GM19468 (cell line): ENCODE data around the gene WDR37.
"Not testable (repeated sequence)": the region's sequence is repeated elsewhere in the genome, so short reads cannot be mapped to it uniquely, and the experiment has no call there.

Experiments used
- ATAC-seq: cut with Tn5 transposase; IDR thresholded peaks from one replicate; pipeline ENCODE4 v1.9.1; 2021; ENCODE audit warnings: mild to moderate bottlenecking, moderate library complexity, moderate number of reproducible peaks; ENCODE audit not compliant: unreplicated experiment; ENCODE audit errors: extremely low read depth

The WDR37 gene

DNA sequence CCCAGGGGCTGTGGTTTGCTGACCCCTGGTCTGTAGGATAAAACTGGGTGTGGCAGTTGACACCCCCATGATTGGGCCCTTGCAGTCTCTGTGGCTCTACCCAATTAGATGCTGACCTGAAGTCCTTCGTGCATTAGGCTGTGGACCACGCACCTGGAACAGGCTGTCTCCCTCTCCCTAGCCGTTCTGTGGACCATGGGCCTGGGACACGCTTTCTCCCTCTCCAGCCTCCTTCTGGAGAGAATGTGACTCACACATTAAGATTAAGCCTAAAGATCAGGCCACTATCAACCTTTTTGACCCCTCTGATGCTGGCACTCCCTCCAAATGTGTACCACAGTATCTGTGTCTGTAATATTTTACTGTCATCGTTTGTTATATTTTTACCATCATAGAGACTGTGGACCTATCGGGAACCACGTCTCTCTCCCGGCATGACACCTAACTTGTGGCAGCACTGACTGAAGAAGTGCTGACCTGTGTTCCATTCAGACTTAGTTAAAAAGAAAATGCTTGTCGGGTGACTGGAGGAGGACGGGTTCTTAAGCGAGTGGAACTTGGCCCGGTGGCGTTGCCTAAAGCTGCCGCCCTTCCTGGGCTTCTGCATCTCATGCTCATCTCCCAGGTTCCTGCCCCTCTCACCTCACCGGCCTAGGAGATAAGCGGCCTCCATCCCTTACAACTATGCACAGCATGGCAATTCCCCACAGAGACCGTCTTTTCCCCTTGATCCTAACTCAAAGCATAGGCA, 92.8 kb downstream of the WDR37 start:
- ATAC-seq, result no peak

DNA sequence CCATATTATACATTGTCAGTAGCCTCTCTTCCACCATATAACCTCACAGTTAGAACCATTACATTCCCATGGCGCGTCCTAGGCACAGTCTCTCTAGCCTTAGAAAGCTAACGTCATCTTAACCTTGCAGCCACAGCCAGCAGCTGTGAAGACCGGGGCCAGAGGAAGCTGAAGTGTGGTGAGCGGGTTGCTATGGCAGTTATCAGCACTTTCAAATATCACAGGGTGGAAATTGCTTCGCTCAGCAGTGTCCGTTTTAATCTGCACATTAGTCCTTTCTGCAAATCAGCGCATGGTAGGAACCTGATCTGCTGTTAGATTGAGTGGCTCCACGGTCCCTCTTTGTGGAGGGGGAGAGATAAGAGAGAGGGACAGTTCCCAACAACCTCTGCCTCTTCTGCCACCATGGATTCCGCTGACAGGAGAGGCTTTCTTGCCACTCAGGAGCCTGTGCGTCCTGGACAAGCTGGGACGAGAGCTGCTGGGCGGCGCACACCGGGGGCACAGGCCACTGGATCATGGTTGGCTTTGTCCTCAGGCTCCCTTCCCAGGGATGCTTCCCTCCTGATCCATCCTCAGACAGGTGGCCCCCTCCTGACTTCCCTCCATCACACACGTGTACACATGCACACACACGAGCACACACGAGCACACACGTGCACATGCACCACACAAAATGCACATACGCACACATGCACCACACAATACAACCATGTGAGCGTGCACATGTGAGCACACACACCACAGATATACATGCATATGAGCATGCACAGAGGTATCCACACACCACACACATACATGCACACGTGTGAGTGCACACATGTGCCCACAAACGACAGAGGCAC, 93.8 kb downstream of the WDR37 start:
- no peak for ATAC-seq

DNA sequence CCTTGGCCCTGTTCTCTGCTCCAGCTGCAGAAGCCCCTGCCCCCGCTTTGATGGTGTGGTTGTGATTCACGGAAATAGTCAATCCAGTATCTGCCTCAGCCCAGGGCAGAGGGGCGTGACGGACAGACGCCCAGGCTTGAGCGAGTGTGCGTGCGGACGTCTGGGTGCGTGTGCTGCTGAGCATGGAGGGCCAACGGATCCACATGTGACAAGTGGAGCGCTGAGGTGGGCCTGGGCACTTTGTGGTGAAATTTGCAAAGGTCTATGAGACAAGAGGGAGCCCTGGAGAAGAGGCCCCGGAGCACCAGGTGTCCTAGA, 94.4 kb downstream of the WDR37 start:
- no peak for ATAC-seq

DNA sequence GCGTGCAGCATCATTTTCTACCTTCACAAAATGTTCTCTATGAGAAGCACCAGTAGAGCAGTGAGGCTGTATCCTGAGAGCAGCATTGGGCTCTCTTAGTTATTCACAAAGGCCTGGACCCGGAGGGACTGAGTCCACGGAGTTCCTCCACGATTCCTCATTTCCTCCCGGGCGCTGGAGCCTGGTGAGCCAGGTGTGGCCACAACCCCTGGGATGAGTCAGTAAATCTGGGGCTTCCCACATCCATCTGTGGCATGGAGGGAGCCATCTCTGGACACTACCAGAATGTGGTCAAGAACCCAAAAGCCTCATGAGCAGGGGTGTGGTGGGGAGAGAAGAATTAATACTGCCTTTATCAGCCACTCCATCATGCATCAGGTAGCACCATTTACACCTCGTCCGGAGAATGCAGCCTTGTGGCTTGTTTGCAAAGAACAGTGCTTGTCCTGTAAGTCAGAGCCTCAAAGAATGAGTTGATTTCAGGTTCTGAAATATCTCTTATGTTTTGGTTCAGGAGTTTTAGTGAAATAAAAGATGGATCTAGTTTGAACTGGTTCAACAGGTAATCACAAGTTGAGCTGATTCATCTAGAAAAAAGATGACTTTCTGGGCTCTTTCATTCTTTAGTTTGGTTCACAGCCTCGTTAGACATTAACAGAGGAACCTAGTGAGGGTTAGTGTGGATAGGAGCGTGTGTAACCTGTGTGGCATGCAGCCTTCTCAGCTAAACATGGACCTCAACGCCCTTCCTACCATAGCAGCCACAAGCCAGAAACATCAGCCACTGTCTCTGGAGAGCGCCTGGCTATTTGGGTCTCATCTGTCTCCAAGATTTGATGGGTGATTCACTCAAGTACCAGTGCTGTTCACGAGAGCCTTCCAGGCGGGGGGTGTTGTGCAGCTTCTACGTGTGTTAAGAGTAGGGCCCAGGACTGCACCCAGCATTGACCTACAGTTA, 95.2 kb downstream of the WDR37 start:
- no peak for ATAC-seq

DNA sequence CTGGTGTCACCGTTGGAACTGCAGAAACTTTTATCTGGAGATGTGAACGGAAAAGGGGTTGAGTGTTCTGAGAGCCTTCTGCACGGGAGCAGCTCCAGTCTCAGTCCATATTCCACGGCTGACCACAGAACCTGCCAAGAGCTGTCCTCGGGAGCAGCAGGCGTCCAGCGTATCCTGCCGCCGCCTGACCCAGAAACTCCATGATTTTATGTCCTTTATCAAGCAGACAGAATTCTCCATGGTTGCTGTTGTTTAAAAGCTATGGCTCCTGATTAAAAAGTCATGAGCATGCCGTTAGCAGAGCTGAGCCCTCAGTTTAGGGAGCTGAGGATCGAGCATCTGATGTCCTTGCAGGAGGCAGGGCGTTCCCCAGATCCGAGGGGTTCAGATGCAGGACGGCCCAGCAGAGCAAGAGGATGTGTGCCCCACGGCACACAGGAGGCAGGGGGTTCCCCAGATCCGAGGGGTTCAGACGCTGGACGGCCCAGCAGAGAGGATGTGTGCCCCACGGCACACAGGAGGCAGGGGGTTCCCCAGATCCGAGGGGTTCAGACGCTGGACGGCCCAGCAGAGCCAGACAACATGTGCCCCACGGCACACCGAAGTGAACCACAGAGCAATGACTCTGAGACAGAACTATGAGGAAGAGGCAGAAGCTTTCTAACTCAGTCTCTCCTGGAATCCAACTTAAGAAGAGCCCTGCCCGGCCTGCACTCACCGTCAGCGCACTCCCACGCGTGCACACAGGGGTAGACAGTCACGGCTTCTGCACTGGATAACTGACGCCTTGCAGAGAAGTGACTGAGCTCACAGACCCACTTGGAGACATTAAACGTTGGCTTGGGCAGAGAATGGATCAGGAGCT, 96.4 kb downstream of the WDR37 start:
- ATAC-seq, result no peak

DNA sequence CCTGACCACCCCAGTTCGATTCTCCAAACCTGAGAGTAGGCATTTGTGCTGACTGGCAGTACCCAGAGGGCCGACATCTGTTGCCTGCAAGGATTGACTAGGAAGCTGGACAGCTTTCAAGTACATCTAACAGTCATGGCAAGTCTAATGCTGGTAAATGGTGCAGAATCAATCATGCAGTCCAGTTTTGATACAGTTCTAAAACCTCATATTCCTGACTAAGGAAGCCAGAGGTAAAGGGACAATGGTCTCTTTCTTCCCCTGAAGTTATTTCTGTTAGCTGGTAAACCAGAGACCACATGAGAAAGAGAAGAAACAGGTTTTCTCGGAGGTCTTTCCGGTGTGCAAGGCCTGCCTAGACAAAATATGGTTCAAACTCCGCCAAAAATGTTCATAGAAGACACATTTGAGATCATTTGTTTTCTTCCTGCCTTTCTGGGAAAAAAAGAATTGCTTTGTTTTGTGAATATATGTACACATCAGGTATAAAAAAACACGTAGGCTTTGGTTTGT, 97.1 kb downstream of the WDR37 start:
- ATAC-seq, result no peak

DNA sequence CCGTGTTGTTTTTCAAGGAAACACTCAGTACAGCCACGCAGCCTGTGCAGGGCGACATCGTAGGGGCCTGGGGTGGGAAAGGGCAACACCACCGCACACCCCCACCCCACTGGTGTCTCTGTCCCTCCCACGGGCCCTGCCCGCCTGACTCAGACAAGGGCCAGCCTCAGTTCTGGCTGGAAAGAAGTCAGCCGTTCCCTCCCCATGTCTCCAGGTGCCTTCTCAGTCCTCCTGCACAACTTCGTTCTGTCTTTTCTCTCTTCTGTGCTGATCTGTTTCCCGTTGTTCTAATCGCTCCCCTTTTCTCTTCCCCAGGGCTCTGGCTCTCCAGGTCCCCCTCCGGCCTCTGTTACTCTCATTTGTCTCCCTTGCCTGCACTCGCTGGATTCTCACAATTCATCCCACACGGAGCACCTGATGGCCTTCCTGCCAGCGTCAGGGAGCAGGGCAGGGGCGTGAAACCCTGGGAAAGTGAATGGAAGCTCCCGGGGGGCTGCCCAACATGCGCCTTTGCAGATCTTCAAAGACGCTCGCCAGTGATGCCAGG, 97.7 kb downstream of the WDR37 start:
- no peak for ATAC-seq

DNA sequence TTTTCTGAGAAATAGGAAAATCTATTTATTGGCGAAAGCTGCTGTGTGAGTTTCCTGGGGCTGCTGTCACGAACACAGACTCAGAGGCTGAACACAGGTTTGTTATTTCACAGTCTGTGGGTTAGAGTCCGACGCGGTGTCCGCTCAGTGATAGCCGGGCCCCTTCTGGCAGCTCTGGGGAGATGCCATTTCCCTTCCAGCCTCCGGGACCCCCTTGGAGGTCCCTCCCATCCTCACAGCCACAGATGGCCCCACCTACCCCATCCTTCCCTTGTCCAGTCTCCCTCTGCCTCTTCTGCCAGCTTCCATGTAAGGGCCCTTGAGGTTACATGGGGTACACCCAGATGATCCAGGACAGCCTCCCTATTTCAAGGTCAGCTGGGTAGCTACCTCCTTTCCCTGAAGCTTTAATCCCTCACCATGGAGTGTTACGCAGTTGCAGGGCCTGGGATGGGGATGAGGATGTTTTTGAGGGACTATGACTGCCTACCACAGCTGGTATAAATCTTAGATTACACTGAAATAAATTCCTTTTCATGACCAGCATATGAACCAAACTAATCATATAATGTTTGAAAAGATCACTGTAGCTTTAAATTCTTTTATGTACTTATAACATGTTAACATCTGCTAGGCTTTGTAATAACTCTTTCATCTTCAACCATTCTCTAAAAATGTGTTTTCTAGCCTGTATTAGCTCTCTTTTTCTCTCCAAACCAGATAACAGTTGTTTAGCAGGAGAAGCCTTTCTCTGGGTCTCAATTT, 98.5 kb downstream of the WDR37 start:
- no peak for ATAC-seq

DNA sequence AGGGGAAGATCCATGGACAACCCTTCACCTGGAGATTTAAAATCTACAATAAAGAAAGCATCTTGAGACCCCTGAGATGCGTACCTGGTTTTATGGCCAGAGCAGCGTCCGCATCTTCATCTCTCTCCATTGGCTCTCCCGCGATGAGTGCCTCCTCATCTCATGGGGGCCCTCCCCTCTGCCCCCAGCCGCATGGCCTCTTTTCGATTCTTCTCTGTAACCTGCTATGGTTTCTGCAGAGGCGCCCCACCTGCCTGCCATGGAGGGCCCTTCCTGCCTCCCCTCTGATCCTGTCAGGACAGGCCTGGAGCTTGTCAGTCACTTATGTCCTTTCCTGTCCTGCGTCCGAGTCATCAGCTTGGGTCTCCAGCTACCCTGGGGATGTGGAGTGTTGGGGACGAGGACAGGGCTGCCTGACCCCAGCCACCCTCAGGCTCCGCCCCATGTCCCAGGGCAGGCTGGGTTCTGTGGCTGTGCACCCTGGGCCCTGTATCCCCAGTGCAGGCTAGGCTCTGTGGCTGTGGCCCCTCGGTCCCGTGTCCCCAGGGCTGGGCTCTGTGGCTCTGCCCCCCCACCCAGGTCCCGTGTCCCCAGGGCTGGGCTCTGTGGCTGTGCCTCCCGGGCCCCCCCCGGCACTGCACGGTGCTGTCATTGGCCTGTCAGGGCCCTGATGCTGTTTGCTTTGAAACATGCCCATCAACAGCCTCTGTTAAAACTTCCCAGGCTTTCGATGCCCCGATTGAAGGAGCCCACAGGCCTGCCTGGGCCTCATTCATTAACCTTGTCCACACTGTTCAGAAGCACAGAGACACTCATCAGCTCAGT, 99.8 kb downstream of the WDR37 start:
- no peak for ATAC-seq

DNA sequence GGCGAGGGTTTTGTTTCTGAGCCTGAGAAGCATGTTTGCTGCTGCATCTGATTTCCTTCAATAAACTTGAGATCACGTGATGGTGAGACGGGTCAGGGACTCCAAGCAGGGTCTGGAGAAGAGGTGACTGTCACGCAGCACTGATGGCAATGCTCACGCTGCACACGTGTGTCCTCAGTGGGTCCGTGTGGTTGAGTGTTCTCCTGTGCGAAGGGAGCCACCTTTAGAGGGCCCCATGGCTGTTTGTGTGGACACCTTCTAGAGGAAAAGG, 100.4 kb downstream of the WDR37 start:
- ATAC-seq, result no peak

DNA sequence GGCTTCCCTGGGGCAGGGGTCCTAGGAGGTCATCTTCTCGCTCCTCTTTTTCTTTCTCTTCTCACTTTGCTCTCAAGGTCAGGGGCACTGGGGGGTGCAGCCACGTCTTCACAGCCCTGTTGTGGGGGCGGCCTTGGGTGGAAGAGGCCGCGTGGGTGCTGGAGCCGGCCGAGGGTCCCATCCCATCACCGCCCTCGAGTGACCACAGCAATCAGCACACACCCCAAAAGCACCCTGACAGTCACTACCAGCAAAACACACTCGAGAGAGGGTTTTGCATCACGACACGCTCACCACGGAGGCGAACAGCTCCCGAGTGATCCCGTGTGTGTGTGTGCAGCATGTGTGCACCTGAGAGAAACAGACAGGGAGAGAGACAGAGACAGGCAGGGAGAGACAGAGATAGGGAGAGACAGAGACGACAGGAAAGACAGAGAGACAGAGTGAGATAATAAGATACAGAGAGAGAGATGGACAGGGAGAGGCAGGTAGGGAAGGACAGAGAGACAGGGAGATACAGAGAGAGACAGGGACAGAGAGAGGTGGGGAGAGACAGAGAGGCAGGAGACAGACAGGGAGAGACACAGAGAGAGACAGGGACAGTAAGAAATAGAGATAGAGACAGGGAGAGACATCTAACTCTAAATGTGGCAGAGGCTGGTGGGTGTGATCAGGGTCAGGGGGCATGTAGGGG, 100.9 kb downstream of the WDR37 start:
- ATAC-seq, result no peak

DNA sequence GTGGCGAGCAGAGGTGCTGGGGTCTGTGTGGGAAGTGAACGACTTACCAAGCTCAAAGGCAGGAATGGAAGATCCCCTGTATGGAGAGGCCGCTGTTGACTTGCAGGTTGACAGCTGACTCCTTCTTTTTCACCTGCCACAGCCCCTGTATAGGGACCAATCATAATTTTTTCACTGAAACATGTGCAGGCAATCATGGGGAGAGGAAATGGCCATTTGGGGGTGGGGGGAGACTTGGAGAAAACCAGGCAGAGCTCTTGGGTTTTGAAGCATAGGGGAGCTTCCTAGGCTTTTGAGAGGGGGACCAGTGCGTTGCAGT, 101.4 kb downstream of the WDR37 start:
- no peak for ATAC-seq

DNA sequence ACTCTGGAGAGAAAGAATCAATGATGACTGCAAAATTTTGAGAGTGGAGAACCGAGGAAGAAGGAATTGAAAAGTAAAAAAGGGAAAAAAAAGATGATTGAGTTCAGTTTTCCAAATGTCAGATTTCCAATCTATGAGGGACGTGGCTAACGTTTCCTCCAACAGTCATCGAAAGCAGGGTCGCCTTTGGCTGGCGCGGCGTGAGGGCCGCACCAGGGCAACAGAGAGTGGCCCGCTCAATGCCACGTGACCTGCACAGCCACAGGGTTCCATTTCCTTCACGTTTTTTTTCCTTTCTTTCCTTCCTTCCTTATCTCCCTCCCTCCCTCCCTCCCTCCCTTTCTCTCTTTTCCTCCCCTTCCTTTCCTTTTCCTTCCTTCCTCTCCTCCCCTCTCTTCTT, 101.9 kb downstream of the WDR37 start:
- no peak for ATAC-seq

DNA sequence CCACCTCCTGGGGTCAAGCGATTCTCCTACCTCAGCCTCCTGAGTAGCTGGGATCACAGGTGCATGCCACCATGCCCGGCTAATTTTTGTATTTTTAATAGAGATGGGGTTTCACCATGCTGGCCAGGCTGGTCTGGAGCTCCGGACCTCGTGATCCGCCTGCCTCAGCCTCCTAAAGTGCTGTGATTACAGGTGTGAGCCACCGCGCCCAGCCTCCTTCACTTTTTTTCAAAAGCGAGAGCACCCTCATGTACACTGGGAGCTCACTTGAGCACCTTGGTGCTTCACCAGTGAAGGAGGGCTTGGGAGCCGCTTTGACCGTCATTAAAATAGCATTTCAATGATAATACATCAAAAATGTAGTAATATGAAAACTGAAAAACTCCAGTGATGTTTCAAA, 102.4 kb downstream of the WDR37 start:
- not testable (repeated sequence) for ATAC-seq

DNA sequence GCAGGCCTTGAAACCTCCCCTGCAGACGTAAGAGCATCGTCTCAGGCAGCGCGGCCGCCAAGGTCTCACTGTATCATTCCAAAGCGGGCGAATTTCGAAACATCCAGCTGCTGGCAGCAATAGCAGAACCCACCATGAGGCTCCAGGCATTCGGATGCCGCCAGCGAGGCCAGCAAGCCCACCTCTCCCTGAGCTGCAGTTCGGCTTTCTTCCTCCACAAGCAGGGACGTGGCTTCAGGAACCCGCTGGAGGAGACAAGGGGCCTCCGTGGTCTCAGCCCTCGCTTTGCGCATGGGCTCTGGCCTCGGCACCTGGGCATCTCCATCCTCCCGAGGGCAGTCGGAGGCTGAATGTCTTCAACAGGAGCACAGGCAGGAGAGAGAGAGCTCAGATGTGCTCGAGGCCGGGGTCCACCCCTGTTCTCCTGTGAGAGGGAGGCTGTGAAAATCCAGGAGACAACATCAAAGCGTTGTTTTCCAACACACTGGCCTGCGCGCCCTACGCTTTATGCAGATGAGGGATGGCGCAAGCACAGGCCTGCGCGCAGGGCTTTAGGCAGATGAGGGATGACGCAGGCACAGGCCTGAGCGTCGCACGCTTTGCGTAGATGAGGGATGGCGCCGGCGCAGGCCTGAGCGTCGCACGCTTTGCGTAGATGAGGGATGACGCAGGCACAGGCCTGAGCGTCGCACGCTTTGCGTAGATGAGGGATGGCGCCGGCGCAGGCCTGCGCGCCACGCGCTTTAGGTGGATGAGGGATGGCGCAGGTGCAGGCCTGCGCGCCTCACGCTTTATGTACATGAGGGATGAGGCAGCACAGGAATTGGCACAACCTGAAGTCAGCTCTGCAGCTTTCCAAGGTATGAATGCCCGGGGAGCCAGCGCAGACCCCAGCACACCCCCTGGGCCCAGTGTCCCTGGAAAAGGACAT, 103.2 kb downstream of the WDR37 start:
- ATAC-seq, result no peak

DNA sequence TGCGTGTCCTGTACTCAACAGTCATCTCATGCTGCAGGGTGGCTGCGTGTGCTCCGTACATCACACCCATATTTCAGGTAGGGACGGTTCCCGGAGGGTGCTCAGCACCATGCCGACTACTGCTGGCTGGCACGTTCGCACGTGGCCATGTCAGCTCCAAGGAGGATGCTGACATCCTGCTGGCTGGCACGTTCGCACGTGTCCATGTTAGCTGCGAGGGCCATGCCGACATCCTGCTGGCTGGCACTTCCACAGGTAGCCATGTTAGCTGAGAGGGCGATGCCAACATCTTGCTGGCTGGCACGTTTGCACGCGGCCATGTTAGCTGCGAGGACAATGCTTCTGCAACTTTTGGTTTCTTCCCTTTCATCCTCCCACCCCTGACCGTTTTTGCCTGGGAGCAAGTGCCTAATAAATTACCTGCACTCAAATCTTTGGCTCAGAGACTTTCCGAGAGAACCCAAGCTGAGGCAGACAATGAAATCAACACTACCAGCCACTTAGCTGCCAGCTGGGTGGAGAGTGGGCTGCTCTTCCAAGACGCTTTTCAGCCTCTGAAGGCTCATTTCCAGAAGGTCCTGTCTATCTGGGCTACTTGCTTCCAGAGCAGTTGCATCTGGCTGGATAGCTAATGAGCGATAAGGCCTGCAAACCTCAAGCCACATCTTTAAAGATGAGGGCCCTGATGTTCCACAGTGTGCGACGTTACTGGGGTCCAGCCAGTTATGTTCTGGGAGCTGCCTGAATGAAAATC, 104.6 kb downstream of the WDR37 start:
- no peak for ATAC-seq
